GM19372 (cell line): ENCODE measurements around the gene MAP3K15.

Source experiments
- ATAC-seq: cut with Tn5 transposase; IDR thresholded peaks from one replicate; pipeline ENCODE4 v1.9.1; 2021; ENCODE audit warnings: mild to moderate bottlenecking, low read depth, moderate library complexity; ENCODE audit not compliant: unreplicated experiment

Gene MAP3K15, protein sequence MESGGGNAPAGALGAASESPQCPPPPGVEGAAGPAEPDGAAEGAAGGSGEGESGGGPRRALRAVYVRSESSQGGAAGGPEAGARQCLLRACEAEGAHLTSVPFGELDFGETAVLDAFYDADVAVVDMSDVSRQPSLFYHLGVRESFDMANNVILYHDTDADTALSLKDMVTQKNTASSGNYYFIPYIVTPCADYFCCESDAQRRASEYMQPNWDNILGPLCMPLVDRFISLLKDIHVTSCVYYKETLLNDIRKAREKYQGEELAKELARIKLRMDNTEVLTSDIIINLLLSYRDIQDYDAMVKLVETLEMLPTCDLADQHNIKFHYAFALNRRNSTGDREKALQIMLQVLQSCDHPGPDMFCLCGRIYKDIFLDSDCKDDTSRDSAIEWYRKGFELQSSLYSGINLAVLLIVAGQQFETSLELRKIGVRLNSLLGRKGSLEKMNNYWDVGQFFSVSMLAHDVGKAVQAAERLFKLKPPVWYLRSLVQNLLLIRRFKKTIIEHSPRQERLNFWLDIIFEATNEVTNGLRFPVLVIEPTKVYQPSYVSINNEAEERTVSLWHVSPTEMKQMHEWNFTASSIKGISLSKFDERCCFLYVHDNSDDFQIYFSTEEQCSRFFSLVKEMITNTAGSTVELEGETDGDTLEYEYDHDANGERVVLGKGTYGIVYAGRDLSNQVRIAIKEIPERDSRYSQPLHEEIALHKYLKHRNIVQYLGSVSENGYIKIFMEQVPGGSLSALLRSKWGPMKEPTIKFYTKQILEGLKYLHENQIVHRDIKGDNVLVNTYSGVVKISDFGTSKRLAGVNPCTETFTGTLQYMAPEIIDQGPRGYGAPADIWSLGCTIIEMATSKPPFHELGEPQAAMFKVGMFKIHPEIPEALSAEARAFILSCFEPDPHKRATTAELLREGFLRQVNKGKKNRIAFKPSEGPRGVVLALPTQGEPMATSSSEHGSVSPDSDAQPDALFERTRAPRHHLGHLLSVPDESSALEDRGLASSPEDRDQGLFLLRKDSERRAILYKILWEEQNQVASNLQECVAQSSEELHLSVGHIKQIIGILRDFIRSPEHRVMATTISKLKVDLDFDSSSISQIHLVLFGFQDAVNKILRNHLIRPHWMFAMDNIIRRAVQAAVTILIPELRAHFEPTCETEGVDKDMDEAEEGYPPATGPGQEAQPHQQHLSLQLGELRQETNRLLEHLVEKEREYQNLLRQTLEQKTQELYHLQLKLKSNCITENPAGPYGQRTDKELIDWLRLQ (N-terminal part only)

DNA sequence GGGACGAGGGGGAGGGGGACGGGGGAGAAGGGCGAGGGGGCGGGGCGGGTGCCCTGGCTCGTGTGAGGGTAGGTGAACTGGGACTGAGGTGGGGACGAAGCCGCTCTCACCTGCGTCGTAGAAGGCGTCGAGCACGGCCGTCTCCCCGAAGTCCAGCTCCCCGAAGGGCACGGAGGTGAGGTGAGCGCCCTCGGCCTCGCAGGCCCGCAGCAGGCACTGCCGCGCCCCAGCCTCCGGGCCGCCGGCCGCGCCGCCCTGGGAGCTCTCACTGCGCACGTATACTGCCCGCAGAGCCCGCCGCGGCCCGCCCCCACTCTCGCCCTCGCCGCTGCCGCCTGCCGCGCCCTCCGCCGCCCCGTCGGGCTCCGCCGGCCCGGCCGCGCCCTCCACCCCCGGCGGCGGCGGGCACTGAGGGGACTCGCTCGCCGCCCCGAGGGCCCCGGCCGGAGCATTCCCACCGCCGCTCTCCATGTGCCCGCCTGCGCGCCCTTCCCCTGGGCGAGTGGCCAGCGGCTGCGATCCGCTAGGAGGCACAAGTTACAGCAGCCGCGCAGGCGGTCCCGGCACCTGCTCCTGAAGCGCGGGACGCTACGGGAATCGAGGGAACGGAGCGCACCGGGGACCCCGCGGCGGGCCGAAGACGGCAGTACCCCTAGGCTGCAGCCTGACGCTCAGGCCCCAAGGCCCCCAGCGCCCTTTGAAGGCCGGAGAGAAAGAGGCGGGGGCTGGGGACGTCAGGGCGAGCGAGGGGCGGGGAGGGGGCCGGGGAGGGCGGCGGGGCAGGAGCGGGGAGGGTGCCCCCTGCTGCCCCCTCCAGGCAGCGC lies at the start of gene MAP3K15:
Gene MAP3K15, minus strand, starts transcription at position 718 of the 824 bp plus-strand sequence. Its CDS starts 247 bp downstream, at position 471.
- no peak for ATAC-seq

DNA sequence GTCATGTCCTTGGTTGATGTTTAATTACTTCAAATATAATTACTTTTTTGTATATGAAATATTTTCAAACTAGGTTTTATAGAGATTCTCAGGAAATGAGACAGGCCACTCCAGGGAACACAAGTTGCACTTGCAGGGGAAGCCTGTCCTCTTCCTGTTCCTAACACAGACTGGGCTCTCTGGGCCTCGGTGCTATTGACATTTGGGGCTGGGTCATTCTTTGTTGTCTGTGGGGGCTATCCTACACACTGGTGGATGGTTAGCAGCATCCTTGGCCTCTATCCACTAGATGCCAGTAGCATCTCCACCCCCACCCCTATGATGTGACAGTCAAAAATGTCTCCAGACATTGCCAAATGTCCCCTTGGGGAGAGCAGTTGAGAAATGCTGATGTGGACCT lies 49.3 kb upstream of the MAP3K15 start:
- no peak for ATAC-seq

- peak; percentile 10 for ATAC-seq
Observed at GRCh38 chrX:19563746-19564145, 48.4 kb upstream of the MAP3K15 start.

DNA sequence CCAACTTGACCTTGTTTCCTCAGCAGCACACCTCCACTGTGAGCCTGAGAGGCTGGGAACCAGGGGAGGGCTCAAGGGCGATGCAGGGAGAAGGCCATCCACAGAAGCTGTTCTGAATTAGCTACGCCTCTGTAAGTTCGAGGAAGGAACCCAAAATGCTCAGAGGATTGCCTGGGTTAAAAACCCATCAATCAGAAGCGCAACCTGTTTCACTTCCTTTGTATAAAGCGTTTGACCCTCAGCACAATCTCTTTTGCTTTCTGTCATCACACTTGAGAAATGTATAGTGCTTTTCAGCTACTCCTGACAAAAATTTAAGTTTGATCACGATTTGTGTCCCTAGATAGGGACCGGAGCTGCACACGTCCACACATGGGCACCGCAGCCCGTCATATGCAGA lies 48.0 kb upstream of the MAP3K15 start:
- peak; percentile 40 for ATAC-seq

DNA sequence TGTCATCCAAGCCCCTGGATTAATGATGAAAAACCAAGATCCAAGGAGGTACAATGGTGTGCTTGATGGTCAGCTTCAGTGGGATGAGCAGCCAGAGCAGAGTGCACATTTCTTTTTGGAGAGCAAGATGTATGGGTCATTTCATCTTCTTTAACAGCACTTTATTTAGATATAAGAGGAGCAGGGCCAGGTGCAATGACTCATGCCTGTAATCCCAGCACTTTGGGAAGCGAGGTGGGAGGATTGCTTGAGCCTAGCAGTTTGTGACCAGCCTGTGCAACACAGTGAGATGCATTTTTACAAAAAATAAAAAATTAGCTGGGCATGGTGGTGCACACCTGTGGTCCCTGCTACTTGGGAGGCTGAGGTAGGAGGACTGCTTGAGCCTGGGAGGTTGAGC lies 45.3 kb upstream of the MAP3K15 start:
- ATAC-seq: no peak

DNA sequence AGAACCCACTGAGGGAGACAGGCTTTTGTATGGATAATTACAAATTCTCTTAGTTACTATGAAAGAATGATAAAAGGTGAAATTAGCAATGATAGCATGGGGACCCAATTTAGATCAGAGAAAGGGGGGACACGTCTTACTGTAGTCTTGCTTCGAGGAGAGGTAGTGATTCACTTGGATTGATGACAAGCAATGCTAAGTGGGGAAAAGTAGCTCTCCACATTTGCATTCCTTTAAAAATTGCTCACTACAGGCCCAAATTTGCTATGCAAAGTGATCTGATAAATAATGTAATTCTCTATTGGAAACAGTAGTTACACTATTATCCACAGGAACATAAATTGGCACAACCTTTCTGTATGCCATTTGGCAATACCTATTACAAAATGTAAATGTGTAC lies 42.5 kb upstream of the MAP3K15 start:
- no peak for ATAC-seq

DNA sequence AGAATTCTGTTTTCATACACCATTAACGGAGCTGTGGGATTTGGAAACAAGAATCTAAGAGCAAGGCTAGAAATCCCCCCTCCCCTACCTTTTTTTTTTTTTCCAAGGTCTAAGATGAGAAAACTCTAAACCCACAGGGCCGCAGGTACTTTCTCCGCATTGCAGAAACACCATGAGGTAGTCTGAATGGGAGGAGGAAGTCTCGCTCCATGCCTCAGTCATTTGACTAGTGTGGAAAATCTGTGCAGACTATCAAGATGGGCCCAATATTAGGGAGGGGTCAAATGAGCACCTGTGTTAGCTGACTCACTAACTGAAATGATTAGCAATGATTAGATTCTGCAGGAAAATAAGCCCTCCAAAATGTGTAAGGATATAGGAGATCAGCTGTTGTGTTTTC lies 40.9 kb upstream of the MAP3K15 start:
- ATAC-seq: no peak

DNA sequence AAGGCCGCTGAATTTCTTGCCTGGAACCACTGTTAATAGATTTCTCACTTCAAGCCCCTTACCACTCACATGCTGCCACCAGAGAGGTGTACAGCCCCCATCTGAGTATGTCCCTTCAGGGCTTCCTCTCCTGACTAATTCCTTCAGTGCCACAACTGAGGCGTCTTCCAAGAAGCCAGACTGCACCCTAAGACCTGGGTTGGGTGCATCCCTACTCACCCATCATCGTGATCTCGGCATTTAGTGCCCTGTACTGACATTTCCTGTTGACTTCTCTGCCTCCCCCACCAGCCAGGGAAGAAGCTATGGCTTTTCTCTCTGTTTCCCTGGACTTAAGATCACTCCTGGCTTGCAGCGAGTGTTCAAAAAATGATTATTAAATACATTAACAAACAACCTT lies 40.4 kb upstream of the MAP3K15 start:
- no peak for ATAC-seq

- ATAC-seq: no peak
Observed at GRCh38 chrX:19555236-19555635, 39.9 kb upstream of the MAP3K15 start.

DNA sequence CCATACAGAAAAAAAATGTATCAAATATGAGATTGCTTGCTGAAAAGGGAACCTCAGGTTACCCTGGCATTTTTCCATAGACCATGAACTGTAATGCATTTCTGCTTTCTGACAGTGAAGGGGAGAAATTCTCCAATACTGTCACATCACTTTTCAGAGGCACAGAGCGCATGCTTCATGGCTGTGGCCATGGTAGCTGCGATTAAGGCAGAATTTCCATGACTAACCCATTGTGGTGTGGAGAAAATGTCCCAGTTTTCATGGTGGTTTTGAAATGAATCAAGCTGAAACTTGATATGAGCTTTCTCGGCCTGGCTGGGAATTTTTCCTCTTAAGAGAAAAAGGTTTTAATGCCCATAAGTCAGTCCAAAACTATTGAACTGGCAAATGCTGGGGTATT lies 39.5 kb upstream of the MAP3K15 start:
- ATAC-seq: no peak

GRCh38 chrX:19552793-19553192 lies 37.5 kb upstream of the MAP3K15 start:
- no peak for ATAC-seq

- no peak for ATAC-seq
Observed at GRCh38 chrX:19549838-19550237, 34.5 kb upstream of the MAP3K15 start.

DNA sequence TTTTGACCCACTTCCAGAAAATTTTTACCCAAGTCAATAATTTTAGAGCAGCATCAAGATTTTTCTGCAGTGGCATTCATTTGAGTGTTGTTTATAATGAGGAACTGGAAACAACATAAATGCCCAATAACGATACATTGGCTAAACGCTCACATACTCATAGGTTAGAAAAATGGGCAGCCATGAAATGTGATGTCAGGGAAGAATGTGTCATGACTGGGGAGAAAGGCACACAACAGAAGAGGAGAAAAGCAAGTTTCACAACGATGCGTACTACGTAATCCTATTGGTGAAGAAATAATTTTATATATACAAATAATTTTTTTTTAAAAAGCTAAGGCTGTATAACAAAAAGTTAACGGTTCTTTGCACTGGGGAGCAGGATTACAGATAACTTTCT lies 33.6 kb upstream of the MAP3K15 start:
- no peak for ATAC-seq

DNA sequence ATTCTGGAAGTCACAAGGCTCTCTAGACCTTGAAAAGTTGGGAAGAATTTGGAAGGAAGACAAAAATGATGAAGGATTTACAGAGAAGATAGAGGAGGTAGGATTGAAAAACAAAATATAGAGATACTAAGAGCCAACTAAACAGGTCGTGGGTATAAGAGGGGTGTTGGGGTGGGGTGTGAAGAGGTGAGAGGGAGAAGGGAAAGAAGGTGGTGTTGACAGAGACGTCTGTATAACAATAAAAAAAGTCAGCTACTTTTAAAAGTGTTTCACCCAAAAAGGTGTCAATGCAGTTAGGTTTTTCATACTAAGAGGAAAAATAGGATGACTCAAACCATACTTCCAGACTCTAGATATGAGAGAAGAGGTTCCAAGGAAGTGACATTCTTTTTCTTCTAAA lies 33.0 kb upstream of the MAP3K15 start:
- no peak for ATAC-seq

DNA sequence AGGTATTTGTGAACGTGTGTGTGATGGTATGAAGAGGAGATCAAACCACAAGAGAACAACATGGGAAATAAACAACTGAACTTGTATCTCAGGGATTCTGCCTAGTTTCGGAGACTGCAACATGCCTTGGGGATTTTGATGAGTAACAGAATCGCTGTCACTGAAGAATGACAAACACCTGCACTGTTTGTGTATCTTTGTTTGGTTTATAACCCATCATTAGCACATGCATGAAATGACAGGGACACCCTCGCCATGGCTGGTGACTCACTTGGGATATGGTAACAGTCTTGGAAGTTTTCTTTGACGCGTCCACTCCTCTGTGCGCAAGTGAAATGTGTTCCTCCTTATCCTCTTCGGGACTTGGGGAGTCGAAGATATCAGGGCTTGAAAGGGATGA lies 30.3 kb upstream of the MAP3K15 start:
- ATAC-seq: no peak

DNA sequence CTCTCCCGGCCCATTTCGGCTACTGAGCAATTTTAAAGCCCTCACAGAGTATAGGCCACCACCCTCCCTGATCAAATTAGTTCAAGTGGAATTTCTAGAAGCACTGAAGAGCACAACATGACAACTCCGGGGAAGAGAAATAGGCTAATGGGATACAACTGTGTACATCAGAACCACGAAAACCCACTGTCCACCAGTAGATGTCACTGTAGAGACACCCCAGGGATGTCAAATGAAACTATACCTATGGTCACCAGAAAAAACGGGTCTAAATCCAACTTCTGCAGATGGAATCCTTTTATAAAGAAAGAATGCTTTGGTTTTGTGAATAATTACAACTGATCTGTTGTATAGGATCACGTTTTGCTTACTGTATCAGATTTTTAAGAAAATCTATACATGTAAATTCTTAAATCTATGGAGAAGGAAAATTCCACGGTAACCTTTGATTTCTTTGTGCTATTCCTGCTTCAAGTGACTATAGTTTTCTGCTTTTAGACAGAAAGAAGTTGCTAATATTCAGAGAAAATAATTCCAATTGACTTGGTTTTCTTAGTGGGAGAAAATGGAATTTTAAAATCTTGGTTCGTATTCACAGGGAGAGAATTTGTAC lies 29.5 kb upstream of the MAP3K15 start:
- ATAC-seq: no peak

GRCh38 chrX:19543951-19544381 lies 28.7 kb upstream of the MAP3K15 start:
- no peak for ATAC-seq

DNA sequence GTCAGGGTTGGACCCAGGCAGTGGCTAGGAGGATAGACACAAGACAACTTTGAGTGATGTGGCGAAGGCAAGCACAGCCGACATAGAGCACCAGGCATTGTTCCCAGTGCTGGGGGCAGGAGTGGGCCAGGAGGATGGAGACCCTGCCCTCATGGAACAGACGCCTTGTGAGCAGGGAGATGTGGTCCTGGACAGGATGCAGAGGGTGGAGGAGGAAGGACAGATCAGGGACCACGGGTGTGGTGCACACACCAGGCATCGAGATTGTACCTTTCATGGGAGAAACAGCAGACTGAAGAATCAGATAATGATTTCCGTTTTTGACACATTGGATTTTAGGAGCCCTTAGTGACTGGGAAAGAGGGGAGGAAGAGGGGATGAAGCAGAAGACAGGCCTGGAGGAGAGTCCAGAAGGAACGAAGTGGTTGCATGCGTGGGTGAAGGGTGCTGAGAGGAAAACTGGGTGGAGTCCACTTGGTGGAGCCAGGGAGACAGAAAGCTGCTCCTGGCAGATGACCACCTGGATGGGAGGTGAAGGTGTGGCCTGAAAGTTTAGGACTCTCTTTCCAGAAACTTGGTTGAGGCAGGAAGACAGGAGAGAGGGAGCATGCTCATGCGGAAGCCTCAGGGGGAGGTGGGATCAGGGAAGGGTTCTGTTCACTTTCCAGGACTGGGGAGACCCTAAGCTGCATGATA lies 27.9 kb upstream of the MAP3K15 start:
- ATAC-seq: no peak

DNA sequence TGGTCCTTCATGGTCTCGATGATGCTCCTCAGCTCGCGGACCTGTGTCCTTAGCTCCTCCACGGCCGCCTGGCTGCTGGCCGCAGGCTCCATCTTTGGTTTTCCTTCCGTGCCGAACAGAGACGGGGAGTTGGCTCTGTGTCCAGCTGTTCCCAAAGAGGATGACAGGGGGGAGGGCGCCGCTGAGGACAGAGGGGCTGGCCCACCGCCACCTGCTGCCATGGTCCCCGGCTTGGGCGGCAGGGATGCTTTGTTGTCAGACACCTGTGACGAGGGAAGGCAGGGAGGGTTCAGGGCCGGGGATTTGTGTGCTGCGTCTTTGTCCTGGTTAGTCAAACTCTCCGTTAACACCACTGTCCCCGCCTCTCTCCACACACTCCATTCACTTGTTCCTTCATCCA lies 26.6 kb upstream of the MAP3K15 start:
- ATAC-seq: no peak
